Right lung (tissue), 5 donors: ENCODE measurements around the gene NPFFR2. TPM values are rescaled to one million over a fixed set of nuclear protein-coding genes. Genes with fewer than 3 reads are reported as not detected.
"Not testable (repeated sequence)": the region's sequence is repeated elsewhere in the genome, so short reads cannot be mapped to it uniquely, and the experiment has no call there.

ENCODE experiments used
- DNase-seq, 2 donors: peaks; one replicate each; pipeline ENCODE4 v3.0.0-alpha.2; 2013
- polyA plus RNA-seq, 5 donors: library from polyadenylated mRNA; unstranded; fragments of 120-200 nt; gene quantifications; one replicate each; pipeline versions ENCODE4 v1.2.1 to v1.2.3, GENCODE V29; 2013; ENCODE audit warnings: inconsistent platforms in 1 of 5, low replicate concordance in 1 of 5; ENCODE audit not compliant: insufficient read length in 5 of 5, insufficient read depth in 1 of 5

Gene NPFFR2
- polyA plus RNA-seq, 5 donors, result 0.09 TPM; not detected in 3

- DNase-seq, result no peak
Observed at GRCh38 chr4:72111863-72112262, 80.1 kb downstream of the NPFFR2 start.

- no peak for DNase-seq
Observed at GRCh38 chr4:72112514-72113156, 80.8 kb downstream of the NPFFR2 start.

GRCh38 chr4:72118017-72118416, 86.2 kb downstream of the NPFFR2 start:
- DNase-seq, result no peak

GRCh38 chr4:72119946-72120345, 88.1 kb downstream of the NPFFR2 start:
- no peak for DNase-seq

- no peak for DNase-seq
Observed at GRCh38 chr4:72128741-72129140, 96.9 kb downstream of the NPFFR2 start.

GRCh38 chr4:72136429-72136828, 104.6 kb downstream of the NPFFR2 start:
- no peak for DNase-seq

- not testable (repeated sequence) for DNase-seq
Observed at GRCh38 chr4:72139997-72140396, 108.2 kb downstream of the NPFFR2 start.

GRCh38 chr4:72144241-72144640, 112.4 kb downstream of the NPFFR2 start:
- no peak for DNase-seq

- DNase-seq, result no peak
Observed at GRCh38 chr4:72152731-72153130, 120.9 kb downstream of the NPFFR2 start.

- not testable (repeated sequence) for DNase-seq
Observed at GRCh38 chr4:72153634-72154033, 121.8 kb downstream of the NPFFR2 start.

GRCh38 chr4:72169285-72169684, 137.5 kb downstream of the NPFFR2 start:
- DNase-seq, result not testable (repeated sequence)

GRCh38 chr4:72169861-72170260, 138.1 kb downstream of the NPFFR2 start:
- no peak for DNase-seq

GRCh38 chr4:72171761-72172160, 140.0 kb downstream of the NPFFR2 start:
- DNase-seq, result no peak

GRCh38 chr4:72179342-72179741, 147.5 kb downstream of the NPFFR2 start:
- no peak for DNase-seq

GRCh38 chr4:72186714-72187113, 154.9 kb downstream of the NPFFR2 start:
- DNase-seq, result no peak

GRCh38 chr4:72194046-72194445, 162.2 kb downstream of the NPFFR2 start:
- DNase-seq, result no peak

GRCh38 chr4:72194453-72194852, 162.7 kb downstream of the NPFFR2 start:
- DNase-seq, result no peak

Other genes starting within 250 kb of the NPFFR2 start
- 10 to 100 TPM in 1 of 5 donors, not detected in 4; 10.1 TPM for gene GC, start 247.9 kb upstream of the NPFFR2 start, polyA plus RNA-seq